Measurements from ENCODE around the gene PDE1C. TPM values are rescaled to one million over a fixed set of nuclear protein-coding genes. Genes with fewer than 3 reads are reported as not detected.

Gene PDE1C
- 0.42 TPM for polyA plus RNA-seq (2012; ENCODE audit: low read depth, missing spikeins)

DNA sequence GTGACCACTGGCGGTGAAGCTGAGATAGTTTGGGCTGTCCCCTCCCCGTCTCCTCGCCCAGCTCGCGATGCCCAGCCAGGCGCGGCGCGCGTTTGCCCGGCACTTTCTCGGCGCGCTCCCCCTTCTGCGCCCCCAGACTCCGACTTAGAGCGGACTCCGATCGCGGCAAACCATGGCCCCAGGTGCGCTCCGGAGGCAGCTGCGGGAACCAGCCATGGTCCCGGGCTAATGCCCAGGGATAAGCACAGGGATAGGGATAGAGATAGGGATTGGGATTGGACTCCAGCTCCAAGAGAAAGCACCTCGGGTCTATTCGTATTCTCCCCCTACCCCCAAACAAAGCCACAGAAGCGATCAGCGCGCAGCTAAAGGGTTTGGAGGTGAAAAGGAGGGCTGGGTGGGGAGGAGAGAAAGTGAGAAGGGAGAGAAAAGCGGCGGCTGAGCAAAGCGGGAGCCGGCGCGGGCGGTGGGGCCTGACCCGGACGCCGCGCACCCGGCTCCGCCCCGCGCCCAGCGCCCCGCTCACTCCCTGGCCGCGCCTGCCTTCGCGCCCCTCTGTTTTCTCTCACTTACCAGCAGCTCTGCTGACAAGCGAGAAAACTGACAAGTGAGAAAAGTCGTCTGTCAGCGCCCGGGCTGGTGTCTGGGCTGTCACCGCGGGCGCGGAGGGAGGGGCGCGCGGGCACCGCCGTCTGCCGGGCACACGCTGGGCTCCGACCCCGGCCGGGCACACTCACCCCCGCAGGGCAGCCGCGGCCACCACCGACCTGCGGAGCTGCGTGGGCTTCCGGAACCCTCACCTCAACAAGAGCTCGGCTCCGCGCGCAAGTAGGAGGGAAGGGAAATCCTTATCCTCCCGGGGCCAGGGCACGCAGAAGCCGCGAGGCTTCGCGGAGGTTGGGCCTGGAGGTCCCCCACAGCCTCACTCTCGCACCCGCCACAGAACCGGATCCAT, at the start of gene PDE1C:
PDE1C (minus strand) TSS at position 2 of the 955 bp plus-strand sequence.
- peak; percentile 16 for DNase-seq (ENCODE audit: insufficient read length, low spot score)
- FAIRE-seq: no peak
- no peak for TF ChIP-seq PAX5 (IDR thresholded peaks at IDR 0.05; ENCODE audit: insufficient read depth, low read length, severe bottlenecking)
- TF ChIP-seq TAF1 (IDR thresholded peaks at IDR 0.05; ENCODE audit: low read depth, low read length): no peak
- no peak for TF ChIP-seq POLR2A (IDR thresholded peaks at IDR 0.05; ENCODE audit: low read depth, low read length)
- TF ChIP-seq POLR2AphosphoS5 (IDR thresholded peaks at IDR 0.05; ENCODE audit: low read depth, low read length): no peak
- TF ChIP-seq POU2F2 (IDR thresholded peaks at IDR 0.05; ENCODE audit: low read depth, low read length): no peak
- no peak for TF ChIP-seq SPI1 (IDR thresholded peaks at IDR 0.05; ENCODE audit: low read depth, low read length)

DNA sequence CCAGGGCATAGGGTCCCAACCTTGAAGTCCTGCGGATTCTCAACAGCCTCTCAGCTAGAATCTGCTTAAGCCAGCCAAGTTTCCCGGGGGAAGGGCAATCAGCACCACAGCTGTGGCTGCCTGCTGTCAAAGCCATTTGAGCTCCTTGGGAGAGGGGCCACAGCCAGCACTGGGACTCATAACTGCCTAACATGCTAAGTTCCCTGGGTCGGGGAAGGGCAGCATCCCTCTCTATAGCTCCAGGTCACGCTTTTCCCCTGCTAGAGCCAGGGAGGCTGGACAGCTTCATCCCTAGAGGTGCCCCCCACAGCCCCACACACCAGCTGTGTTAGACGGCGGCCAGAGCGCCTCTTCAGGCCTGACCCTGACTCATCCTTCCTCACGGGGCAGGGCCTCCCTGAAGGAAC, 49.6 kb upstream of the PDE1C start:
- FAIRE-seq (no peak), DNase-seq (ENCODE audit: insufficient read length, low spot score) (no peak)
- no peak for TF ChIP-seq POLR2A (IDR thresholded peaks at IDR 0.05; ENCODE audit: low read depth, low read length)
- no peak for TF ChIP-seq POU2F2 (IDR thresholded peaks at IDR 0.05; ENCODE audit: low read depth, low read length)
- TF ChIP-seq SPI1 (IDR thresholded peaks at IDR 0.05; ENCODE audit: low read depth, low read length): no peak
- TF ChIP-seq PAX5 (IDR thresholded peaks at IDR 0.05; ENCODE audit: insufficient read depth, low read length, severe bottlenecking): no peak
- no peak for TF ChIP-seq POLR2AphosphoS5 (IDR thresholded peaks at IDR 0.05; ENCODE audit: low read depth, low read length)
- no peak for TF ChIP-seq TAF1 (IDR thresholded peaks at IDR 0.05; ENCODE audit: low read depth, low read length)

GRCh38 chr7:32117837-32118236, 47.6 kb upstream of the PDE1C start:
- TF ChIP-seq TAF1 (IDR thresholded peaks at IDR 0.05; ENCODE audit: low read depth, low read length) (no peak), POLR2A (IDR thresholded peaks at IDR 0.05; ENCODE audit: low read depth, low read length) (no peak), PAX5 (IDR thresholded peaks at IDR 0.05; ENCODE audit: insufficient read depth, low read length, severe bottlenecking) (no peak), POLR2AphosphoS5 (IDR thresholded peaks at IDR 0.05; ENCODE audit: low read depth, low read length) (no peak), SPI1 (IDR thresholded peaks at IDR 0.05; ENCODE audit: low read depth, low read length) (no peak), POU2F2 (IDR thresholded peaks at IDR 0.05; ENCODE audit: low read depth, low read length) (no peak)
- FAIRE-seq (no peak), DNase-seq (ENCODE audit: insufficient read length, low spot score) (no peak)

DNA sequence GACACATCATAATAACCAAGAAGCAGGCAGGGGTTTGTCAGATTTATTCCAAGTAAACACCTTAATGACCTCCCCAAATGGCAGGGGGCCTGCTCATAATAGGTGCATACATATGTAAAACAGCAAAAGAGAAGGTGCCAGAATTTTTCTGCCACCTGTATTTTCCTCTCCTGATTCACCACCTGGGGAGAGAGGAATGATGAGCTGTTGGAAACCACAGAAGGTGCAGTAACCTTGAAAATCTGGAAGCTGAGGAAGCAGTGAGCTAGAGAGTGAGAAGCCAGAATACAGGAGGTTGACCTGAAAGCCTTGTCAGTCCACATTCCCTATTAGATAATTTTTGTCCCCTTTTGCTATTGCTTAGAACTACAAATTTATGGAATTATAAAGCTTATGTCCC, 46.2 kb upstream of the PDE1C start:
- DNase-seq (ENCODE audit: insufficient read length, low spot score) (no peak), FAIRE-seq (no peak)
- TF ChIP-seq POLR2AphosphoS5 (IDR thresholded peaks at IDR 0.05; ENCODE audit: low read depth, low read length) (no peak), POLR2A (IDR thresholded peaks at IDR 0.05; ENCODE audit: low read depth, low read length) (no peak), PAX5 (IDR thresholded peaks at IDR 0.05; ENCODE audit: insufficient read depth, low read length, severe bottlenecking) (no peak), TAF1 (IDR thresholded peaks at IDR 0.05; ENCODE audit: low read depth, low read length) (no peak)

DNA sequence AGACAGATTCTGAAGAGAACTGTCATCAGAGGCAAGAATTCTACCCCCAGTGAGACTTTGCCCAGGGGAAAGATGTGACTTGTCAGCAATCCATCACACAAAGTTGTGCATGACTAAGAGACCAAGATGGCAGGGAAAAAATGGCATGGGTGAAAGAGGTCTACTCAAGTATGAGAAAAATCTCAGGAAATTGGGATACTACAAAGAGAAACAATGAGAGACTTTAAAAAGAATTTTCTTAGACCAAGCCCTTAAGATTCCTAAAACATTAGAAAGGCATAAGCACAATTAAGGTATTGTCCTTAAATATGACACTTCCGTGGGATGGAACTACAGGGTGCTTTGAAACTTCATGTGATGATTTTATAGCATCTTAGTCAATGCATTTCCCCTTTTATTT, 45.6 kb upstream of the PDE1C start:
- no peak for TF ChIP-seq TAF1 (IDR thresholded peaks at IDR 0.05; ENCODE audit: low read depth, low read length)
- TF ChIP-seq PAX5 (IDR thresholded peaks at IDR 0.05; ENCODE audit: insufficient read depth, low read length, severe bottlenecking): no peak
- TF ChIP-seq POLR2A (IDR thresholded peaks at IDR 0.05; ENCODE audit: low read depth, low read length): no peak
- no peak for TF ChIP-seq SPI1 (IDR thresholded peaks at IDR 0.05; ENCODE audit: low read depth, low read length)
- no peak for TF ChIP-seq POU2F2 (IDR thresholded peaks at IDR 0.05; ENCODE audit: low read depth, low read length)
- TF ChIP-seq POLR2AphosphoS5 (IDR thresholded peaks at IDR 0.05; ENCODE audit: low read depth, low read length): no peak
- DNase-seq (ENCODE audit: insufficient read length, low spot score): no peak
- FAIRE-seq: no peak

DNA sequence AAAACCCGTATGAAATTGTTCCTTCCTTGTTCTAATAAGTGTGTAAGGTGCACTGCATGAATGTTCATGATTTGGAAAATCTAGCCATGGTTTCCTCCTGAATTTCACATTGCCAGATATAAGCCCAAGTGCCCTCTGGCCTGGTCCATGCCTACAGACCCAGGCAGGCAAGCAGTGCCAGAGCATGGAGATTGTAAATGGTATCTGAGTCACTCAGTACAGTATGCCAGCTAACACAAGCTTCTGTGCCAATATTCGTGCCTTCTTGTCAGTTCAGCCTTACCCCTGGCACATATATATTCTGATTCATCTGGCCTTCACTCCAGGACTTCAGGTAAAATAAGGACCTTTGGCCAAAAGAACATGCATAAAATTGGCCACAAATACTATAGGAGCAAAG, 38.4 kb upstream of the PDE1C start:
- DNase-seq (ENCODE audit: insufficient read length, low spot score) (no peak), FAIRE-seq (no peak)
- TF ChIP-seq POU2F2 (IDR thresholded peaks at IDR 0.05; ENCODE audit: low read depth, low read length) (no peak), TAF1 (IDR thresholded peaks at IDR 0.05; ENCODE audit: low read depth, low read length) (no peak), SPI1 (IDR thresholded peaks at IDR 0.05; ENCODE audit: low read depth, low read length) (no peak), POLR2AphosphoS5 (IDR thresholded peaks at IDR 0.05; ENCODE audit: low read depth, low read length) (no peak), POLR2A (IDR thresholded peaks at IDR 0.05; ENCODE audit: low read depth, low read length) (no peak), PAX5 (IDR thresholded peaks at IDR 0.05; ENCODE audit: insufficient read depth, low read length, severe bottlenecking) (no peak)

- DNase-seq (ENCODE audit: insufficient read length, low spot score): no peak
- TF ChIP-seq SPI1 (IDR thresholded peaks at IDR 0.05; ENCODE audit: low read depth, low read length) (no peak), TAF1 (IDR thresholded peaks at IDR 0.05; ENCODE audit: low read depth, low read length) (no peak), POLR2AphosphoS5 (IDR thresholded peaks at IDR 0.05; ENCODE audit: low read depth, low read length) (no peak), POU2F2 (IDR thresholded peaks at IDR 0.05; ENCODE audit: low read depth, low read length) (no peak), POLR2A (IDR thresholded peaks at IDR 0.05; ENCODE audit: low read depth, low read length) (no peak), PAX5 (IDR thresholded peaks at IDR 0.05; ENCODE audit: insufficient read depth, low read length, severe bottlenecking) (no peak)
- no peak for FAIRE-seq
These were observed 34.6 kb upstream of the PDE1C start for GRCh38 chr7:32104766-32105165.

DNA sequence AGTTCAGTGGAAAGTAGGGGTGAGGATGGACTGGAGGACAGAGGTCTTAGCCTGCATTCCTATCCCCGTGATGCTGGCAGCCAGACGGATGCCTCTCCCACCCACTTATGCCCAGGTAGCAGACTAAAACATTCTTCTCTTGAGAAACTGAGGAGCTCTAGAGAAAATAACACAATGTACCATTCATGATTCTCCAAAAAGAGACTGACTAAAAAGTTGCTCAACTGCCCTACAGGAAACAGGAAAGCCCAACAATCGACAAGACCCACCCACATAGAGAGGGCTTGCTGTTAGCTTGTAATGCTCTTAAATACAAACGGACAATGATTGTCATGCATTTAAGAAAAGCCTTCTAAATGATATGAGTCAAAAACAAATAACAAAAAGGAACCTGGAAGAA, 33.2 kb upstream of the PDE1C start:
- FAIRE-seq (no peak), DNase-seq (ENCODE audit: insufficient read length, low spot score) (no peak)

DNA sequence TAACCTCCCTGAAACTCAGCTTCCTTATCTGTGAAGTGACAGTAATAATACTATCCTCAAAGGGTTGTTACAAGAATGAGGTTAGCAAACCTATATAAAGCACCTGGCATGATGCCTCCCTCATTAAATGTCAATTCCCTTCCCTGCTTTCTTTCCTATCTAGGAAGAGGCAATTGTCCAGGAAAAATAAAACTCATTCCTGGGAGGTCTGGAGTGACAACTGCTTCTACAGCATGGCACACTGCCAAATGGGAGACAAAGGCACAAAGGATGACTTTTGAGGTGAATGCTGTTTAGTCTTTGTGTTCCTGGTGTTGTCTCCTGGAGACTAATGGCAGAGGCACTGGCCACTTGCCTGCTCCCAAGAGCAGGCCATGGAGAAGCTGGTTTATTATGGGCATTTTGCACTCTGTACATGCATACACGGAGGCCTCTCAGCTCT, 32.2 kb upstream of the PDE1C start:
- no peak for FAIRE-seq
- DNase-seq (ENCODE audit: insufficient read length, low spot score): no peak
- TF ChIP-seq TAF1 (IDR thresholded peaks at IDR 0.05; ENCODE audit: low read depth, low read length) (no peak), PAX5 (IDR thresholded peaks at IDR 0.05; ENCODE audit: insufficient read depth, low read length, severe bottlenecking) (no peak), POLR2A (IDR thresholded peaks at IDR 0.05; ENCODE audit: low read depth, low read length) (no peak), SPI1 (IDR thresholded peaks at IDR 0.05; ENCODE audit: low read depth, low read length) (no peak), POU2F2 (IDR thresholded peaks at IDR 0.05; ENCODE audit: low read depth, low read length) (no peak), POLR2AphosphoS5 (IDR thresholded peaks at IDR 0.05; ENCODE audit: low read depth, low read length) (no peak)

More for the DNA sequence above, 33.2 kb upstream of the PDE1C start:
- no peak for TF ChIP-seq SPI1 (IDR thresholded peaks at IDR 0.05; ENCODE audit: low read depth, low read length)
- TF ChIP-seq PAX5 (IDR thresholded peaks at IDR 0.05; ENCODE audit: insufficient read depth, low read length, severe bottlenecking): no peak
- no peak for TF ChIP-seq TAF1 (IDR thresholded peaks at IDR 0.05; ENCODE audit: low read depth, low read length)
- TF ChIP-seq POU2F2 (IDR thresholded peaks at IDR 0.05; ENCODE audit: low read depth, low read length): no peak
- no peak for TF ChIP-seq POLR2A (IDR thresholded peaks at IDR 0.05; ENCODE audit: low read depth, low read length)
- no peak for TF ChIP-seq POLR2AphosphoS5 (IDR thresholded peaks at IDR 0.05; ENCODE audit: low read depth, low read length)

Measured in GM12891 (cell line).